RKO (cell line): Measurements from ENCODE around the gene ADGRA3.

Source experiments
- DNase-seq: peaks from one replicate; pipeline ENCODE4 v3.0.0-alpha.2; 2016; ENCODE audit warnings: low spot score

Gene ADGRA3, protein sequence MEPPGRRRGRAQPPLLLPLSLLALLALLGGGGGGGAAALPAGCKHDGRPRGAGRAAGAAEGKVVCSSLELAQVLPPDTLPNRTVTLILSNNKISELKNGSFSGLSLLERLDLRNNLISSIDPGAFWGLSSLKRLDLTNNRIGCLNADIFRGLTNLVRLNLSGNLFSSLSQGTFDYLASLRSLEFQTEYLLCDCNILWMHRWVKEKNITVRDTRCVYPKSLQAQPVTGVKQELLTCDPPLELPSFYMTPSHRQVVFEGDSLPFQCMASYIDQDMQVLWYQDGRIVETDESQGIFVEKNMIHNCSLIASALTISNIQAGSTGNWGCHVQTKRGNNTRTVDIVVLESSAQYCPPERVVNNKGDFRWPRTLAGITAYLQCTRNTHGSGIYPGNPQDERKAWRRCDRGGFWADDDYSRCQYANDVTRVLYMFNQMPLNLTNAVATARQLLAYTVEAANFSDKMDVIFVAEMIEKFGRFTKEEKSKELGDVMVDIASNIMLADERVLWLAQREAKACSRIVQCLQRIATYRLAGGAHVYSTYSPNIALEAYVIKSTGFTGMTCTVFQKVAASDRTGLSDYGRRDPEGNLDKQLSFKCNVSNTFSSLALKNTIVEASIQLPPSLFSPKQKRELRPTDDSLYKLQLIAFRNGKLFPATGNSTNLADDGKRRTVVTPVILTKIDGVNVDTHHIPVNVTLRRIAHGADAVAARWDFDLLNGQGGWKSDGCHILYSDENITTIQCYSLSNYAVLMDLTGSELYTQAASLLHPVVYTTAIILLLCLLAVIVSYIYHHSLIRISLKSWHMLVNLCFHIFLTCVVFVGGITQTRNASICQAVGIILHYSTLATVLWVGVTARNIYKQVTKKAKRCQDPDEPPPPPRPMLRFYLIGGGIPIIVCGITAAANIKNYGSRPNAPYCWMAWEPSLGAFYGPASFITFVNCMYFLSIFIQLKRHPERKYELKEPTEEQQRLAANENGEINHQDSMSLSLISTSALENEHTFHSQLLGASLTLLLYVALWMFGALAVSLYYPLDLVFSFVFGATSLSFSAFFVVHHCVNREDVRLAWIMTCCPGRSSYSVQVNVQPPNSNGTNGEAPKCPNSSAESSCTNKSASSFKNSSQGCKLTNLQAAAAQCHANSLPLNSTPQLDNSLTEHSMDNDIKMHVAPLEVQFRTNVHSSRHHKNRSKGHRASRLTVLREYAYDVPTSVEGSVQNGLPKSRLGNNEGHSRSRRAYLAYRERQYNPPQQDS (N-terminal part only)

DNA sequence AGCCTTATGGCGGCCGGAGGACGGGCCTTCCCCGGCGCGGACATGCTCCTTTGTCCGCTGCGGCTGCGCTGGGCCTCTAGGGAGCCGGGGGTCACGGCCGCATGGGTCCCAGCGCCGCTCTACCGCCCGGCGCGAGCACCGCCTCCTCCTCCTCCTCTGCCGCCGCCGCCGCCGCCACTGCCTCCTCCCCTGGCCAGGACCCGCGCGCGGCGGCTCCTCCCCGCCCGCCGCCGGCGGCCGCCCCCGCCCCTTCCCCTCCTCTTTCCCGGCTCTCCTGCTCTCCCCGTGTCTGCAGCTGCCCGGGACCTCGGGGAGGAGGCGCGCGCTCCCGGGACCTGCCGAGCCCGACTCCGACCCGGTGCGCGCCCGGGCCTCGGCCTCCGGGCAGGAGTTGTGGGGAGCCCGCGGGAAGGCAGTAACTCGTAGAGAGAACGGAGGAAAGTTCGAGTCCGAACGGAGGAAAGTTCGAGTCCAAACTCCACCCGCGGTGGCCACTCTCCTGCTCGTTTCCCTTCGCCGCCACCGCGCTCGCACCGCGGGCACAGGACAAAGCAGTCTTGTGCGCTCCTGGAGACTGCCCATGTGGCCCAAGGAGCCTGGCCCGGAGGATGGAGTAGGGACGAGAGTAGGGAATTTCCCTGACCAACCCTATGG, at the start of gene ADGRA3:
Gene ADGRA3 (minus strand): TSS at position 179 of the 654 bp plus-strand sequence. CDS start 282 bp downstream, outside the sequence.
- peak; percentile 75 for DNase-seq

DNA sequence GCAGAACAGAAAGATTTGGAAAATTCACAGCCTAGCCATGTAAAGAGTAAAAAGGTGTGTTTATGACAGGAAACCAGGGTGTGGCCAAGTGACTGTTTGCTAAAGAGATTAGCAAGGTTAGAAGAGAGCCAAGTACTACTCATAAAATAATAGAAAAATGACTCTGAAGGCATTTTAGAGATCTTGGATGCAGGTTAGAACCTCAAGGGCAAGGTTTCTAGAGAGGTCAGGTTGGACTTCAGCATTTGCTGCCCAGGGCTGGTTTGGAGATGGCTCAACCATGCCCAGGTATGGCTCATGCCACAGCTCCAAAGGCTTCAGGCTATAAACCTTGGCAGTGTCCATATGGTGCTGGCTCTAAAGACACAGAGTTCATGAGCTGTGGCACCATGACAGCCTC, 40.6 kb upstream of the ADGRA3 start:
- no peak for DNase-seq

DNA sequence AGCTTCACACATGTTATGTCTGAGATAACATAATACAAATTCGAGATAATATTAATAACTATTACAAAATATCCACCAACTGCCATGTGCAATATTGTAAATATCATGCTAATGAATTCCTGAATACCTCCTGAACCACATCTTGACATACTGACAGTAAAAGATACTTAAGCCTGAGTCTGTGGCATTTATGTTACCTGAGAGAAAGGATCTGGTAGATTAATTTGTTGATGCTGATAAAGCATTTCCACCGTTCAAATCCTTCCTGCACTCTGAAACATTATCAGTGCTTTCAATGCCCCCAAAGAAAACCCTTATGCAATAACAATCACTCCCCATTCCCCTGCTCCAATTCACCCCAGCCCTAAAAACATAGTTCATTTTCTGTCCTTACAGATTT, 38.8 kb upstream of the ADGRA3 start:
- DNase-seq, result no peak

DNA sequence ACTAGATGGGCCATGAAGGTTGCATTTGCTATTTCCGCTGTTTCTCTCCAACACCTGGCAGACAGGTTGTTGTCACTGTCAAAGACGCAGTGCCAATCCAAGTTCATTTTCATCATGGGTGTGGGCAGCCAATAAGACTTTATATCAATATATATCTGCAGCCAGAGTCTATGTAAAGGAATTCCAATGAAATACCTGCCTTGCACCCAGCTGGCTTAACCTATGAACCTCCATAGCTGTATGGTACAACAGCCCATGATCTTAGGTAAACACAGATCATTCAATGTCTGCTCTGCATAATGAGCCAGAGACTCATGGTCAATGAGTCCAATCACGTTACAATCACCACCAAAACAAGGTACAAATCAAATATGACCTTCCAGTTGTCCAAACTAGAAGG, 37.7 kb upstream of the ADGRA3 start:
- no peak for DNase-seq

DNA sequence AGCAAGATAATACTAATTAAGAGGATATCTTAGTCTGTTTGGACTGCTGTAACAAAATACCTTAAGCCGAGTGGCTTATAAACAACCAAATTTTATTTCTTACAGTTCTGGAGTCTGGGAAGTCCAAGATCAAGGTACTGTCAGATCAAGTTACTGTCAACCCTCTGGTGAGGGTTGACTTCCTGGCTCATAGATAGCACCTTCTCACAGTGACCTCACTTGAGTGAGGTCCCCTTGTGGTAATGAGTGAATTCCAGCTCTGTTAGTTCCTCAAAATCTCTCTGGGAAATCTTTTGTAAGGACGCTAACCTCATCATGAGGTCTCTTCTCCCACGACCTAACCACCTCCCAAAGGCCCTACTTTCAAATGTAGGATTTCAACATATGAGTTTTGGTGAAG, 36.9 kb upstream of the ADGRA3 start:
- DNase-seq, result no peak

DNA sequence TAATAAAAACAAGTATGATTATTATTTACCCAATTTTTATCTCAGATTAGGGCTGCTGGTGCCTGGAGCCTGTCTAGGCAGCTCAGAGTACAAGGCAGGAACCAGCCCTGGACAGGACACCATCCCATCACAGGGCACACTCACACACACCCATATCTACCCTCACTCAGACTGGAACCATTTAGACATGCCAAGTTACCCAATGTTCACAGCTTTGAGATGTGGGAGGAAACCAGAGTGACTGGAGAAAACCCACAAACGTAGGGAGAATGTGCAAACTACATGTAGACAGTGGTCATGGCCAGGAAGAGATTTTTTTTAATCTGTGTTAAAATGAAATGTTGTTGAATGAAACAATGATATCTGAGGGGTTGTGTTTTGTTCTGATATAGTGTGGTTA, 35.7 kb upstream of the ADGRA3 start:
- no peak for DNase-seq

DNA sequence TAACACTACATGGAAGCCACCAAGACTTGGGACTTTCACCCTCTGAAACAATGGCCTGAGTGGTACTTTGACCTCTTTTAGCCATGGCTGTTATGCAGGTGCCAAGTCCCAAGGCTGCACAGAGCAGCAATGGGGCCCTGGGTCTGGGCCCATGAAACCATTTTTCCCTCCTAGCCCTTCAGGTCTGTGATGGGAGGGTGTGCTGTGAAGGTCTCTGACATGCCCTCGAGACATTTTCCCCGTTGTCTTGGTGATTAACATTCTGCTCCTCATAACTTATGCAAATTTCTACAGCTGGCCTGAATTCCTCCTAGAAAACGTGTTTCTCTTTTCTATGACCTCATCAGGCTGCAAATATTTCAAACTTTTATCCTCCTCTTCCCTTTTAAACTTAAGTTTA, 30.4 kb upstream of the ADGRA3 start:
- no peak for DNase-seq

DNA sequence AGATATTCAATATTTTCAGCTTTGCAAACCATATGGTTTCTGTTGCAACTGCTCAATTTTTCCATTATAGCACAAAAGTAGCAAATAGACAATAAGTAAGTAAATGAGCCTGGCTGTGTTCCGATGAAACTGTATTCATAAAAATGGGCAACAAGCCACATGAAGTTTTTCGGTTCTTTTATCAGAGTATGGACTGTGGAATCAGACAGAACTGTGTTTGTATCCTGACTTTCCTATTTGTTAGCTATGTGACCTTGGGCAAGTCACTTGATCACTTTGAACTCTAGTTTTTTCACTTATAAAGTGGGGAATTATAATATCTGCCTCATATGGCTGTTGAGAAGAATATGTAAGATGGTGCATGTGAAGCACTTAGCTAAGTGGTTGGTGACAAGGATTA, 23.4 kb upstream of the ADGRA3 start:
- no peak for DNase-seq

DNA sequence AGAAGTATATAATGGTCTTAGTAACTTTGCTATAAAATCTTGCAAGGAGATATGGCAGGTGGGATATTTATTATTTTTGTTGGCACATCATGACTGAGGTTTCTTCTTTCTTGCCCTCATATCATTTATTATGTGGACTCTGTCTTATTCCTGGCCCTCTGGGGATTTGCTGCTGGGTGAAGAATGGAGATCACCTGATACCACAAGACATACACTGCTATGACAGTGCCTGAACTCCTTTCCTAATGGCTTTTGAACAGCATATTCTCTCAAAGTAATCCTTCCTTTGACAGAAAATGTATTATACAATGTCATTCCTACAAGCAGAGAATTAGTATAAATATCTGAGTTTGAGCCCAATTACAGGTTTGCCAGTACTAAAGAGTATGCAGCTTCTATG, 22.0 kb upstream of the ADGRA3 start:
- DNase-seq, result no peak

DNA sequence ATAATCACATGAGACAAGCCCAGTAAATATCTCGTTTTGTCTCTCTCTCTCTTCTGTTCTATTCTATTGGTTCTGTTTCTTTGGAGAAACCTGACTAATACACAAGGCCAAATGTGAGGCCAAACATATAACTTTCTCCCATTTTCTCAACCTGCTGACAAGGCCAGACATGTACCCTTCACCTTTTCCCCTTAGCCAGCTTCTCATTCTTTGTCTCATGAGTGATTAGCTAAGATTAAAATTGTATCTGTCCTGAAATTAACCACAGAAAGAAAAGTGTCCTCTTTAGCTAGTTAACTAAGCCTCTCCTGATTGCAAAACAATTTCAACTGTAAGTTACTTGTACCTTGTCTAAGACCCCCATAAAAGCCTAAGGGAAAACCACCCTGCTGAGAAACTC, 18.5 kb upstream of the ADGRA3 start:
- no peak for DNase-seq

DNA sequence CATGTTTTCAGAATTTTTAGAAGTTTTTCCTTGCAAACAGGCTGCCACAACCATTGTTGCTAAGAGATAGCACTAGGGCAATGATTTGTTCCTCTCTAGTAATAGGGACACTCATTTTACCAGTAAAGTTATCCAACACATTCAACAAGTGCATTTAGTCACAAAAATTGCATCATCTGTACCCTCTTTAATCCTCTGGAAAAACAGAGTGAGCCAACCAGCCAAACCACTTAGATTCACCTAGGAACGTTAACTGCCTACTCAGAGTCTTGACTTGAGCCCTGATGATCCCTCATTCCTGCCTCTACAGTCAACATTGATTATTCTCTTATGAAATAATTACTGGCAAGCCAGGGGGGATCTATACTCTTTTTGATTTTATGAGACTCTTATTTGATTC, 17.0 kb upstream of the ADGRA3 start:
- DNase-seq, result no peak

DNA sequence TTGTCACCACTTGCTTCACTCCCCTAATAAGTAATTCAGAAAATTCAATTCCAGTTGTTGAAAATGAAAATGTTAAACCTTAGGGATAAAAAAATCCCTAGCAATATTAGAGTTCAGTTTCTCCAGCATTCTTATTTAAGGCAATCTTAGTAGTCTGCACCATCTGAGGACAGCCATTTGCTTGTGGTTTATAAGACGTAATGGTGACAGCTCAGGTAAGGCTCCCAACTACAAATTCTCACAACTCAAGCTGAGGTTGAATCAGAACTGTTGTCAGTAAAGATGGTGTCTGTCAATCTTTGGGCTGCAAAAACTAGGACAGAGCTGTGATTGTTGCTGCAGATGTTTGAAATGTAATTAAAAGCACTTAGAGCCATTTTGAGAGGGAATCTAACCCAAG, 16.3 kb upstream of the ADGRA3 start:
- DNase-seq, result no peak

DNA sequence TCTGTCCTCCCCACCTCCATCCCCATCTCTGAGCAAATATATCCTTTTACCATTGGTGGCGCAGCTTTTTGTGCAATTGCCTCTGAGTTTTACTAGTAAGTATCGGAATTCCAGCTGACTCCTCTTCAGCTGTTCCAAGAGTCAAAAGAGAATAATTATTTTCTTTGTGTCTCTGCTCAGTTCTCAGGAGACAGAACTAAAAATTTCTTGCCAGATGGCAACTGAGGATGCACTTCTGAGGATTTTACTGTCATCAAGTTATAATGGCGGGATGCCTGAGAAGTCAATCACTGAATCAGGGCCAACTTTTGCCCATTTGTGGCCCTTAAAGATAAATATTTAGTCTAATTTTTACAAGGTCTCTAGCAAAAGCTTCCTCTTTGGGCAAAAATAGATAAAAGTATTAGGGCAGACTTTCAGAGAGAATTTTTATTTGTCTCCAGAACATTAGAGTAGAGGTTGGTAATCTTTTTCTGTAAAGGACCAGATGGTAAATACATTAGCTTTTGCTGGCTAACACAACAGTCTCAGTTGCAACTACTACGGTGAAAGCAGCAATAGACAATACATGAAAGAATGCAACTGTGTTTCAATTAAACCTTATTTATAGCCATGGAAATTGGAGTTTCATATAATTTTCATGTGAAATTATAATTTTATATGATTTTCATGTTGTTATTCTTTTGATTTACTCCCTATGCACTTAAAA, 15.6 kb upstream of the ADGRA3 start:
- no peak for DNase-seq

DNA sequence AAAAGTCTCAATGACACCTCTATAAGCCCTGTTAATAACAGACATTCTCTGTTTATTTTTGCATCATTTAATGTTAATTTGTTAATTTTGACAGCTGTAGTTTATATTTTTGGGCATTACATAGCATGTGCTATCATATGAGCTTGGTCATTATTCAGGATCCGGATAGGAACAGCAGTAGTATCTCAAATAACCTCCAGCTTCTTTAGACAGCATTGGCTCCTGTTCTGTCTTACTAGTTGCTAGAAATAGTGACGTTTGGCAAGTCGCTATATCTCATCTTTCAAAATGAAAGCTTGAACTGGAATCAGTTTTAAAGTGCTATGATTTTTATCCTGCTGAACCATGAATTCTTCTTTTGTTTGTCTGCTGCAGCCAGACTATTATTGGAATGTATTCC, 9.0 kb upstream of the ADGRA3 start:
- no peak for DNase-seq

DNA sequence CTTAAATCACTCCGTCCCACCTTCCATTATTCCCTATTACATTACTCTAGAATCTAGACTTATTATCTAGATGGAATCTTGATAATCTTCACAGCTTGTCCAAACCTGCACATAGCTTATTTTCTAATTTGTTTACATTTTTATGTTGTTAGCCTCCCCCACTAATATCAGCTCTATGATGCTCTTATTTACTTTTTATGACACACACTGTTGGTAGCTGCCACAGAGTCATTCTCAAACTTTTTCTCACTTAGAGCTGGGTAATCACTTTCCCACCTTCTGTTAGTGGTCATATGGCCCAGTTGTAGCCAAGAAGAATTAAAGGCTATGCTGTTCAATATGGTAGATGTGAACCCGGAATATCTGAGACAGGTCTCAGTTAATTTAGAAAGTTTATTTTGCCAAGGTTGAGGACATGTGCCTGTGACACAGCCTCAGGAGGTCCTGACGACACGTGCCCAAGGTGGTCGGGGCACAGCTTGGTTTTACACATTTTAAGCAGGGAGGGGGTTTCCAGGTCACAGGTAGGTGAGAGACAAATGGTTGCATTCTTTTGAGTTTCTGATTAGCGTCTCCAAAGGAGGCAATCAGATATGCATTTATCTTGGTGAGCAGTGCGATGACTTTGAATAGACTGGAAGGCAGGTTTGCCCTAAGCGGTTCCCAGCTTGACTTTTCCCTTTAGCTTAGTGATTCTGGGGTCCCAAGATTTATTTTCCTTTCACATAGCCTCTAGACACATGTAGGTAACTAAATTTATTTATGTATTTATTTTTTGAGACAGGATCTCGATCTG, 7.0 kb upstream of the ADGRA3 start:
- DNase-seq, result no peak

DNA sequence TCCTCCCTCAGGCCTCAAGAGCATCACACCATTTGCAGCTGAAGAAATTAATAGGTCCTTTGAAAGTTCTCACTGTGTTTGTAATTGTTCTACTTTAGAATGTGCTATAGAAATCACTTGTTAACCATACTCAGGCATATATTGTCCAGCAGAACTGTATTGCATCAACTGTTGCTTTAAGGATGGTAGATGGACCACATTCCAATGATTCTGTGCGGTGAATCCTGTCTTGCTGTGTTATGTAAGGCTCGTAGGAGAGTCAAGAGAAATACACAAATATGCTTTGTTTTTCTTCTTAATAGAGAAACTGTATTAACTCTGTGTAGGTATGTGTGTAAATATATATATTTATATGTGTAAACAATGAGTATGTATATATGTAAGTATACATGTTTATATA, 6.3 kb upstream of the ADGRA3 start:
- no peak for DNase-seq

DNA sequence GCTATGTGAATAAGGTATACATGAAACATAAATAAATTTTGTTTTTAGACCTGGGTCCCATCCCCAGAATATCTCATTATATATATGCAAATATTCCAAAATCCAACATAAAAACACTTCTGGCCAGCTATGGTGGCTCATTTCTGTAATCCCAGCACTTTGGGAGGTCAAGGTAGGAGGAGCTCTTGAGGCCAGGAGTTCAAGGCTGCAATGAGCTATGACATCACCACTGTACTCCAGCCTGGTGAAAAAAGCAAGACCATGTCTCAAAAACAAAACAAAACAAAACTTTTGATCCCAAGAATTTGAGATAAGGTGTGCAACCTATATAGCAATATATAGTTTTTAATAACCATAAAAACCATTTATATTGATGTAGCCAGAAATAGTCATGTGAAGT, 5.4 kb upstream of the ADGRA3 start:
- no peak for DNase-seq

DNA sequence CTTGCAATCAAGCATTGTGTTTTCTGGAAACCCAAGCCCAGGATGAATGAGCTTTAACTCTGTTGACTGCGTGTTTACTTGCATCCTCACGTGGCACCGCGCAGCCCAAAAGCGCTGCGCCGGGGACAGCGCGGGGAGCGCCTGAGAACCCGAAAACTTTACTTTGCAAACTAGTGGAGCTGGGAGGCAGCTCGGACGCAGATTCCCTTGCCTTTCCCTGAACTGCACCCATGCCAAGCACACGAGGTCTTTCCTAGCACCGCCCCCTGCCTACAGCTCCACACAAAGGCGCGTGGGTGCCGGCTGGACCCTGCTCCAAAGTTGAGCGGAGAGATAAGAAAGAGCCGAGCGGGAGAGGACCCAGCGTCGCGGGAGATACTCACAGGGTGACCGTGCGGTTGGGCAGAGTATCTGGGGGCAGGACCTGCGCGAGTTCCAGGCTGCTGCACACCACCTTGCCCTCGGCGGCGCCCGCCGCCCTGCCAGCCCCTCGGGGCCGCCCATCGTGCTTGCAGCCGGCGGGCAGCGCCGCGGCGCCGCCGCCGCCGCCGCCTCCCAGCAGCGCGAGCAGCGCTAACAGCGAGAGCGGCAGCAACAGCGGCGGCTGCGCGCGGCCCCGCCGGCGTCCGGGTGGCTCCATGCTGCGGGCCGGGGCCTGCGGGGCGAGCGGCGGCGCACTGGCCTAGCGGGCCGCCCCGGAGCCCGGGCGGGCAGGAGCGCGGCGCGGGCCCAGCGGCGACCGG, 550 bp downstream of the ADGRA3 start:
- DNase-seq, result peak; percentile 85

DNA sequence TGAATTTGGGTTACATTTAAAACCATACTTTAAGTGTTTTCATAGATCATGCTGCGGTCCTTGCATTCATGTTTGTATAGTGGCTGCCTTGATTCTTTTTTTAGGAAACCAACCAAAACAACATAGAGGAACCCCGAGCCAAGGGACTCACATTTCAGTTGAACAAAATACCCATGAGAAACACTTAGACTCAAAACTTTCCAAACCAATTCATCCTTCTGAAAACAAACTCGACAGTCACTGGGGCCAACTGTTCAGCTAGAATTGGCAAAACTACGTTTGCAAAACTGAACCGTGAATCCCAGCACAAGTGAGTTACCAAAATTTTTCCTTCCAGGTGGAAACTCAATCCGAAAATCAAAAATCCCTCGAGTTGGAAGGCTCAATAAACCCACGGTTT, 1.4 kb downstream of the ADGRA3 start:
- no peak for DNase-seq

DNA sequence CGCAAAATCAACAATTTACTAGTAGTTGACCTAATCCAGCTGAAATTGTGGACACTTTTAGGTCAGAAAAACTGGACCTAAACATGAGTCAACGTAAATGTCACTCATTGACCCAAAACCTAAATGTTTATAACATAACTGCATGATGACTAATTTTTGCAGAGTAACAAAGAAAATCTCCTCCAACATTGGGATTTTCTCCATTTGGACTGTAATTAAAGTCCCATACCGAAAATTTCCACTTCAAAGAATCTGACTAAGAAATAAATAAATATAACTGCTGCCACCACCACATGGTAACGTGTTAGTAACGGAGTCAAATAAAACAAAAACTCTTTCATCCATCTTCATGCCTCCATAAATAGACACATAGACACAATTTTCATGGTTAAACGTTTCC, 1.9 kb downstream of the ADGRA3 start:
- peak; percentile 77 for DNase-seq
